Measurements from ENCODE around the gene CENPL.
"Not testable (repeated sequence)": the region's sequence is repeated elsewhere in the genome, so short reads cannot be mapped to it uniquely, and the experiment has no call there.

Gene CENPL

DNA sequence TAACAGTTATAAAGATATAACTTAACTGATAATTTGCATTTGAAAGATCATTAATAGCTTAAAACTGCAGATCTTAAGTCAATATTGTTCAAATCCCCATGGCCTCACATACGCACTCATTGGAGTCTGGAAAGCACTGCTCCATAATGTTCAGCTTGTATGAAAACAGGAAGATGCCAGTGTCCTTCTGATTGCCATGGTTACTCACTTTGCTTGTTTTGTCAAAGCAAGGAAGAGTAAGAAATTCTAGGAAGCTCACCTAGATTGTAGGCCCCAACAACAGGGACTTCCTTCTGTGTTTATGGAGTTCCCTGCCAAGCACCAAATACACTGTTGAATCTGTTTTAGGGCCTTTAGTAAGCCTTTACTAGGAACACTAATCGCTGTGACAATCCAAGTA, 32.2 kb upstream of the CENPL start:
- DNase-seq, result no peak

- DNase-seq, result no peak
Observed at GRCh38 chr1:173856014-173856413, 31.3 kb upstream of the CENPL start.

DNA sequence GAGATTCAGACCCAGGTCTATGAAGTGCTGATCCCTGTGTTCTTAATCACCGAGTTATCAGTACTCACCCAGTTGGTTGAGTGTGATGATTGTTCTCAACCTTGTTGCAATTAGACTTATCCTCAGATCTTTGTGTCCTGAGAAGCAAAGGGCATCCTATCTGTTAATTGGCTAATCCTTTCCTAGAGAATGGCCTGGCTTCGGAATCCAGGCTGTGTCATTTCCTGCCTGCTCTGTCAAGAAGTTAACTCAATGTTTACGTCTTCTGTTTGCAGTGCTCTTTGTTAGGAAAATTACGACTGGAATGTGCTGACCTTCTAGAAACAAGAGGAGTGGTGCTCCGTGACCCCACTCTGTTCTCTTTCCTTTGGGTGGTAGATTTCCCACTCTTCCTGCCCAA, 28.4 kb upstream of the CENPL start:
- DNase-seq, result no peak

DNA sequence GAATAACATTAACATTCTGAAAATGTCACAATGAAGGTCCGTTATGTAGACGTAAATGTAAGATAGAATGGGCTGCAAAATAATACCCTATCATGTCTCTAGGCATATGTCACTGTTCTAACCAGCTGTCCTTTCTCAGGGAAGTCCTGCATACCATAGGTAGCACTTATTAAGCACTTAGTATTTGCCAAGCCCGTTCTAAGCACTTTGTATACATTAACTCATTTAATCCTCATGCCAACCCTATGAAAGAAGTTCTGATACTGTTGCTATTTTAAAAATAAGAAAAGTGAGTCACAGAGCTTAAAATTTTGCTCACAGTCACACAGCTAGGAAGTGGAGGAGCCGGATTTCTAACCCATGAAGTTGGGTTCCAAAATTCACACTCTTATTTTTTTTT, 27.4 kb upstream of the CENPL start:
- DNase-seq, result no peak

- no peak for DNase-seq
Observed at GRCh38 chr1:173832748-173833147, 8.1 kb upstream of the CENPL start.

DNA sequence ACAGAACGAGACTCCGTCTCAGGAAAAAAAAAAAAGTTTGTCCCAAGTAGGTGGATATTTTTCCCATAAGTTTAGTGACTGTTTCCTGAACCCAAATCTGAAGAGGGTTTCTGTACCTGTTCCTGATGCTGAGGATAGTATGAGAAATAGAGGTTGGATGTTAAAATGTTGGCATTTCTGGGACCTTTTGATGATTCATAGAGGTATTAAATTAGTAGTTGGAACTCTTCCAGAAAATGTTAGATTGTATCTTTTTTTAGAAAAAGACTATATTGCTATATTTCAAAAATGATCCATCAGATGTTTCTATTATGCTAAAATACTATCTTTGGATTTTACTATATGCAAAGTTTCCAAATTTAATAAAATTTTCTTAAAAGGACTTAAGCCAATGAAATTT, 2.9 kb upstream of the CENPL start:
- DNase-seq, result no peak

DNA sequence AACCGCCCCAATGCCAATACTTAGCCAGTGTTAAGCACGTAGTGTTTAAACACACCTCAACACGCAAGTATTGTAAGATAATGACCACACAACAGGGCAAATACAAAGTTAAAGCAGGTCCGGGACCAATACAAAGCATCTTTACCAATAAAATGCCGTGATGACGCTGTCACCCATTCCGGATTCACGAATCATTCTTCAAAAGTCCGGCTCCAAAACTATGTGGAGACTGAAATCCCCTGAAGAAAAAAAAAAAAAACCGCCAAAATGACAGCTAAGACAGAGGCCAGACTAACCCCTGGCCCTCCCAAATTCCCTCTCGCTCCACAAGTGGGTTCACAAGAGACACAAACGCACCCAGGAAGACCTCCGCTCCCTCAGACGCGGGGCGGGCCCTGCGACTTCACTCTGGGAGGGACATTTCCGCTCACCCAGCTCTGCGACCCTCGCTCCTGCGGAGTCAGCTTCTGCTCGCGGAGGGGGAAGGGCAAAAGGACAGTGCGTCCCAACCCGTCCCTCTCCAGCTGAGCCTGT, 835 bp downstream of the CENPL start:
- DNase-seq, result no peak

DNA sequence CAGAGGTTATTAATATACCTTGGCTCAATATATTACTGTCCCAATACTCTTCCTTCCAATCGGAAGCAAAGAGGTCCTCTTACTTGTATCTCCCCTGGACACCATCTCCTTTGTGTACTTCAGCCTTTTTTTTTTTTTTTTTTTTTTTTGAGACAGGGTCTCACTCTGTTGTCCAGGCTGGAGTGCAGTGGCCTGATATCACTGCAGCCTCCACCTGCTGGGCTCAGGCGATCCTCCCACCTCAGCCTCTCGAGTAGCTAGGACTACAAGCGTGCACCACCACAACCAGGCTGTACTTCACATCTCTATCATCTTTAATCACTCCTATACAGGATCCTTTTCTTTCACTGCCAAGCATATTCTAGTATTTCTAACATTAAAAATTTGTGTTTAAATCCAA, 3.0 kb downstream of the CENPL start:
- no peak for DNase-seq

DNA sequence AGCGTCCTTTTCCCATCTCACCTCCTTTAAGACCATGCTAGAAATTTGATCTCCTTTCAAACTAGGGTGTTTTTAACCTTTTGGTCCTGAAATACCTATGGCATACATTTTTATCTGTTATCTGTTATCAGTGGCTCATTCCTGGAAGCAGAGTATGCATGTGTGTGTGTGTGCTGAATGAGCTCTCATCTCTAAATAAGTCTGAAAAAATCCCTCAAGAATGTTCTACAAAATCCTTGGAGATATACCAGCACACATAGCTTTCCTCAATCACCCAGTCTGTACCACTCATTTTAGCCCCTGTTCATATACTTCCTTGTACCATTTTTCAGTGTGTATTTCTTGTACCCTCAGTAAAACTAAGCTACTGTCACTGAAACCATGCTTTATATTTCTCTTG, 6.2 kb downstream of the CENPL start:
- no peak for DNase-seq

- not testable (repeated sequence) for DNase-seq
Observed at GRCh38 chr1:173813654-173814053, 11.0 kb downstream of the CENPL start.

DNA sequence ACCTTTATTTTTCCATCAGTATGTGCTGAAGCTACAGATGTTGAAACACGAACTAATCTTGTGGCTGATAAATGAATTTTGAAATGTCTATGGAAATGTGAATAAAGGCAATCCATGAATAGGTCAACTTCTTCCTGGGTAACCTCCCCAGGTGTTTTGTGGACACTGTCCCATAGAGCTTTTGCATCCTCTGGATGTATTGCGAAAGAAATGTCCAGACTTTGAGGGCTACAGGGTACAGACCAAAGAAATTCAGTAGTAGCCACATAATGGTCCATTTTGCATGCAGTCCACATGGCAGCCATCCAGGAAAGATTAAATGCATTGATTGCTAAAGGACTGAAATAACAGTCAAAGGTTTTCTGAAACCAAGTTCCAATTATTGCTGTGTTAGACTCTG, 21.7 kb downstream of the CENPL start:
- no peak for DNase-seq

- not testable (repeated sequence) for DNase-seq
Observed at GRCh38 chr1:173799995-173800394, 24.7 kb downstream of the CENPL start.

GRCh38 chr1:173798078-173798477, 26.6 kb downstream of the CENPL start:
- DNase-seq, result no peak

- no peak for DNase-seq
Observed at GRCh38 chr1:173789841-173790240, 34.8 kb downstream of the CENPL start.

- no peak for DNase-seq
Observed at GRCh38 chr1:173784997-173785396, 39.7 kb downstream of the CENPL start.

- no peak for DNase-seq
Observed at GRCh38 chr1:173779936-173780335, 44.7 kb downstream of the CENPL start.

DNA sequence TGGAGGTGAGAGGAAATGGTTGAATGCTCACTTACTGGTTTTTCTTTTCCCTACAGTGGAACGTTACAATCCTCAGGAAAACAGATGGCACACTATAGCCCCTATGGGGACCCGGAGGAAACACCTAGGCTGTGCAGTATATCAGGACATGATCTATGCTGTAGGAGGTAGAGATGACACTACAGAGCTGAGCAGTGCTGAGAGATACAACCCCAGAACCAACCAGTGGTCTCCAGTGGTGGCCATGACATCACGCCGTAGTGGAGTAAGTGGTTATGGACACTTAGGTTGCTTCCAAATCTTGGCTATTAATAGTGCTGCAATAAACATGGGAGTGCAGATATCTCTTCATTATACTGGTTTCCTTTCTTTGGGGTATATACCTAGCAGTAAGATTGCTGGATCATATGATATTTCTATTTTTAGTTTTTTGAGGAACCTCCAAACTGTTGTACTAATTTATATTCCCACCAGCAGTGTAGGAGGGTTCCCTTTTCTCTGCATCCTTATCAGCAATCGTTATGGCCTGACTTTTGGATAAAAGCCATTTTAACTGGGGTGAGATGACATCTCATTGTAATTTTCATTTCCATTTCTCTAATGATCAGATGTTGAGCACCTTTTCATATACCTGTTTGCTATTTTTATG, 49.0 kb downstream of the CENPL start:
- no peak for DNase-seq

GRCh38 chr1:173771560-173771959, 53.1 kb downstream of the CENPL start:
- no peak for DNase-seq

GRCh38 chr1:173770330-173770729, 54.4 kb downstream of the CENPL start:
- not testable (repeated sequence) for DNase-seq

DNA sequence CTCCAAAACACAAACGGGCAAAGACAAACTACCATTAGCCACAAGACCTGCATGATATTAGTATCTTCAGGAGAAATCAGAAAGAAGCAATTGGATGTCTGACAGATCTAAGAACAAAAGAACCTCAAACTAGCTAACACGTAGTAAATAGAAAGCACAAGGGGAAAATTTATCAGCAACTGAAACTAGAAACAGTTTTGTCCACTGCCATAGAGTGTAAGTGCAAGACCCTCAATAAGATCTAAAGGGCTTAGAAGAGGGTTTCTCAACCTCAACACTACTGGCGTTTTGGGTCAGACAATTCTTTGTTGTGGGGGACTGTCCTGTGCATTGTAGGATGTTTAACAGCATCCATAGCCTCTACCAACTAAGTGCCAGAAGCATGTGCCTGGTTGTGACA, 55.9 kb downstream of the CENPL start:
- DNase-seq, result no peak

- no peak for DNase-seq
Observed at GRCh38 chr1:173768206-173768605, 56.5 kb downstream of the CENPL start.

DNA sequence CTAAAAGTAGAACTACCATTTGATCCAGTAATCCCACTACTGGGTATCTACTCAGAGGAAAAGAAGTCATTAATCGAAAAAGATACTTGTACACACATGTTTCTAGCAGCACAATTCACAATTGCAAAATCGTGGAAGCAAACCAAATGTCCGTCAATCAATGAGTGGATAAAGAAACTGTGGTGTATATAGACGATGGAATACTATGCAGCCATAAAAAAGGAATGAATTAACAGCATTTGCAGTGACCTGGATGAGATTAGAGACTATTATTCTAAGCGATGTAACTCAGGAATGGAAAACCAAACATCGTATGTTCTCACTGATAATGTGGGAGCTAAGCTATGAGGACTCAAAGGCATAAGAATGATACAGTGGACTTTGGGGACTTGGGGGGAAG, 60.4 kb downstream of the CENPL start:
- DNase-seq, result not testable (repeated sequence)

- DNase-seq, result no peak
Observed at GRCh38 chr1:173758980-173759379, 65.7 kb downstream of the CENPL start.

GRCh38 chr1:173758110-173758509, 66.6 kb downstream of the CENPL start:
- DNase-seq, result no peak

DNA sequence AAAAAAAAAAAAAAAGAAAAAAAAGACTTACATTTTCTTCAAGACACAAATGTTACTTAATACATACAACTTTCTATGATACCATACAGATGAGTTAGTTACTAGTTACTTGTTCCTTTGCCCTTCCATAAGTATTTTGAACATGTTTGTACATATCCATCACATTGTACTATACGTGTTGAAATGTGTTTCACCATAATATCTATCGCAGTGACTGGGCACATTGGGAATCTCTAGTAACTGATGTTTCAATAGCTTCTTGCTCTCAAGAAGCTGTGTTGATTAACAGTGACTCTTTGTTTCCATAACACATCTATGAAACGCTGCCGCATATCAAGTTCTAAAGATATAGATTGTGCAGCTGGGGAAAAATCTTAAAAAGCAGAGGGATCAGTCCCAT, 67.0 kb downstream of the CENPL start:
- no peak for DNase-seq
